HG03139 (cell line): ENCODE results near the gene KCTD13.
A peak's percentile ranks its signal among the peaks of the same experiment; 100 is the strongest.
"Not testable (repeated sequence)": the region's sequence is repeated elsewhere in the genome, so short reads cannot be mapped to it uniquely, and the experiment has no call there.

Experiments
- ATAC-seq: cut with Tn5 transposase; IDR thresholded peaks from one replicate; pipeline ENCODE4 v1.9.1; 2021; ENCODE audit not compliant: unreplicated experiment

Gene KCTD13, protein sequence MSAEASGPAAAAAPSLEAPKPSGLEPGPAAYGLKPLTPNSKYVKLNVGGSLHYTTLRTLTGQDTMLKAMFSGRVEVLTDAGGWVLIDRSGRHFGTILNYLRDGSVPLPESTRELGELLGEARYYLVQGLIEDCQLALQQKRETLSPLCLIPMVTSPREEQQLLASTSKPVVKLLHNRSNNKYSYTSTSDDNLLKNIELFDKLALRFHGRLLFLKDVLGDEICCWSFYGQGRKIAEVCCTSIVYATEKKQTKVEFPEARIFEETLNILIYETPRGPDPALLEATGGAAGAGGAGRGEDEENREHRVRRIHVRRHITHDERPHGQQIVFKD

DNA sequence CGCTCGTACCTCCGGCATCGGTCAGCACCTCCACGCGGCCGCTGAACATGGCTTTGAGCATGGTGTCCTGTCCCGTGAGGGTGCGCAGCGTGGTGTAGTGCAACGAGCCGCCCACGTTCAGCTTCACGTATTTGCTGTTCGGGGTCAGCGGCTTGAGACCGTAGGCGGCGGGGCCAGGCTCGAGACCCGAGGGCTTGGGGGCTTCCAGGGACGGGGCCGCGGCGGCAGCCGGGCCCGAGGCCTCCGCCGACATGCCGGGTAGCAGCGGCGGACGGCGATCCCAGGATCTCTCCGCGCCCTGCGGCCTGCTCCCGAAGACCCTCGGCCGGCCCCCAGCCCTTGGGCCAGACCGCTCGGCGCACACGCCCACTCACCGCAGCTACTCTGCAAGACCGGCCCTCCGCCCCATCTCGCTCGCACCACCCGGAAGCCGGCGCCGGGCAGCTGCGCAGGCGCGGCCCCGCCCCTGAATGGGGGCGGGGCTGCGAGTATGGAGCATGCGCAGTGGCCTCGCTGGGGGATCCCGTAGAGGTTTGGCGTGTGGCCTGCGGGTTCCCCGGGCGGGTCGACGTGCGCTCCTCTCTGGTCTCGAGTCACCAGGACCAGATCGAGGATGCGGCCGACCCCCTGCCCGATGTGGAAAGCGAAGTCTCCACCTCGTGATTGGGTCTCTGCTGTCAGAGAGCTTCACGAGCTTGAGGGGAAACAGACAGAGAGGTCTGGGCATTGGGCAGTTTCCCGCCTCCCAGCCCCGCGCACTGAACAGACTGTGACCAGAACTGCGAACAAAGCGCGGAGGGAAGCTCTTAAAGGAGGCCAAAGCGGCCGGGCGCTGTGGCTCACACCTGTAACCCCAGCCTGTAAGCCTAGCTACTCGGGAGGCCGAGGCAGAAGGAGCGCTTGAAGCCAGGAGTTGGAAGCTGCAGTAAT lies at the start of gene KCTD13:
KCTD13 (minus strand) TSS at position 446 of the 930 bp plus-strand sequence; CDS start at position 253, 193 bp downstream.
- ATAC-seq = peak; percentile 66

DNA sequence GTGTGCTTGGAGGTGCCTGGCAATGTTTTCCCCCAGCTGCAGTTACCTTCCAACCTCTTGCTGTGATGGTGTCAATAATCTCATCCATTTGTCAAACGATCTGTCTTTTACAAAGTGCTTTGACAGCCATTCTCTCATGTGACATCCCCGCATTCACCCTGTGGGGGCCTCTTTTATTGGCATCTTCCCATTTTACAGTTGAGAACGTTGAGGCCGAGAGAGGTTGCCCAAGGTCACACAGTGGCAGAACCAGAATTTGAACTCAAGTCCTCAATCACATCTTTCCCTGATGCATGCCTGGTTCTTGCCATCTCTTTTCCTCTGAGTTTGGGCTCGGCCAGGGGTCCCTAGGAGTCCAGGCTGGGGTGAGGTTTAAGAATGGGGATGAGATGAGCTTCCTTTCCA lies 49.1 kb upstream of the KCTD13 start:
- ATAC-seq = no peak

DNA sequence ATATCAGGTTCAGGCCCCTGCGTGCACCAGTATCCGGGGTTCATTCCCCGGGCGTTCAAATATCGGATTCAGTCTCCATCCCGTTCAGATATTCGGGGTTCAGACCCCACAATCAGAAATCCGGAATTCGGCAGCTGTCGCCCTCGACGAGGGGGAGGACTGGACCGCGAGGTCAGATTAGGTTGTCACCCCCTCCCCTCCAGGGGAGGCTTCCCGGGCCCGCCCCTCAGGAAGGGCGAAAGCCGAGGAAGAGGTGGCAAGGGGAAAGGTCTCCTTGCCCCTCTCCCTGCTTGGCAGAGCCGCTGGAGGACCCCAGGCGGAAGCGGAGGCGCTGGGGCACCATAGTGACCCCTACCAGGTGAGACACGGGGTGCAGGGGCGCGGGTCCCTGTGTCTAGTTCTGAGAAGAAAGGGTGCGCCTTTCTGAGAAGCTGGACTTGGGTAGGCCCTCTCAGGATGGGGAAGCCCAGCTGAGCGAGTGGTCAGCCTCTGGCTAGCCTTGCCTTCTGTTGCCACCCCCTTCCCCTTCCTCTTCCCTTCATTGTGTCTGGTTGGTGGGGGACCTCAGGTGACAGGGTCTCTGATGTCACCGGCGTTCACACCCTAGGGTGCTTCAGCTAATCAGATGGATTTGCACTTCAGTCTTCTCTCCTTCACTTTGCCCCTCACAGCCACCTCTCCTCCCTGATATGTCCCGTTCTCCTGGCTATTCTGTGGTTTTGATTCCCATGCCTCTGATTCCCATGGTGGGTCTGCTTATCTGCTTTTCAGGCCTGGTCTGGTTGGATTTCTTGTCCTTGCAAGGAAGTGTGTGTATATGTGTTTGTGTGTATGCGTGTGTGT lies 48.5 kb upstream of the KCTD13 start:
- no peak for ATAC-seq

DNA sequence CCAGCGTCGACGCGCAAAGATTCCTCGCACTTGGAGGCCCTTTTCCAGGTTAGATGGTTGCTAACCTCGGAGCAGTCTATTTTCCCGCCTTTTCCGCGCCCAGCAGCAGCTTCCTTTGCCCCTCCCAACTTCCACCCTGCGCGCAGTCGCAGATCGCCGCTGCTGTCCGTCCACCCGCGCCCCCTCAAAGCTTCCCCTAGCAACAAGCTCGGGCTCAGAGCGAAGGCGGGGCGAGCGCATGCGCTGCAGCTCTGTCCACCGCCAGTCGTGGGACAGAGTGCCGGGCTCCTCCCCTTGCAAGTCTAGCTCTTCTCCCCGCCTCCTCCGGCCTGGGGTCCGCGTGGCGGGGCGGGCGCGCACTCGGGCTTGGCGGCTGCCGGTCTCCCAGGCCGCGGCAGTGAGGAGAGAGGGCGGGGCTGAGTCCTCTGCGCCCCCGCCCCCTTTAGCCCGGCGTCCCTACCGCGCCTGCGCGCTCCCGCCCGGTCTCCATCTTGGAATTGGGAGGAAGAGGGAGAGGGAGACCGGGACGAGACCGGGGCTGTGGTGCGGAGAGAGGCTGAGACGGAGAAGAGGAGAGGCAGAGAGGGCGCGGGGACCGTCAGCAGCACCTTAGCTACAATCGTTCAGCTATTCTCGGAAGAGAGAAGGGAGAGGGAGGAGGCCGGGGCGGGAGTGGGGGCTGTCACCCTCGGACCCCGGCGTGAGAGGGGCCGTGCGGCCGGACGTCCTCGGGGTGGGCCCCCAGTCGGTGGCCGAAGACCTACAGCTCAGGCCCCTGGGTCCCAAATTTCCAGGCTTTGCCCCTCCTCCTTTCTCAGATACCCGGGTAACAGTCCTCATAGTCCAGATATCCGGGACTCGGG lies 47.6 kb upstream of the KCTD13 start, which contains the start of gene TAOK2:
TAOK2 (plus strand) TSS at position 485 of the 863 bp plus-strand sequence. CDS start 3,905 bp downstream, outside the sequence.
- ATAC-seq = peak; percentile 80

DNA sequence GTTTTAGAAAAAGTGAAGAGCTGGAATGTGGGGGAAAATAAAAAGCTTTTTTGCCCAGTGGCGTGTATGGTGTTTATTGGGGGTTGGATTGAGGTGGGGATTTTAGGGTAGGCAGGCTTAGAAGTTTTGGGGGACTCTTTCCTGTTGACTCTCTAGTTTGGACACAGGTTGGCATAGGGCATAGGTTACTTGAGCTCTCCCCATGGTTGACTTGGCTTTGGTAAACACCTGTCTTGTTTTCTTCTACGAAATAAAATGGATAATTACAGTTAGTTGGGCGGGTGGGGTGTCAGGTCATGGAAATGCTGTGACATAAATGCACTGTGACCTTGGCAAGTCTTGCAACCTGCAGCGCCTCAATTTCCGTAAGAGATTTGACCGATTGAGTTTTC lies 47.0 kb upstream of the KCTD13 start:
- ATAC-seq = no peak

DNA sequence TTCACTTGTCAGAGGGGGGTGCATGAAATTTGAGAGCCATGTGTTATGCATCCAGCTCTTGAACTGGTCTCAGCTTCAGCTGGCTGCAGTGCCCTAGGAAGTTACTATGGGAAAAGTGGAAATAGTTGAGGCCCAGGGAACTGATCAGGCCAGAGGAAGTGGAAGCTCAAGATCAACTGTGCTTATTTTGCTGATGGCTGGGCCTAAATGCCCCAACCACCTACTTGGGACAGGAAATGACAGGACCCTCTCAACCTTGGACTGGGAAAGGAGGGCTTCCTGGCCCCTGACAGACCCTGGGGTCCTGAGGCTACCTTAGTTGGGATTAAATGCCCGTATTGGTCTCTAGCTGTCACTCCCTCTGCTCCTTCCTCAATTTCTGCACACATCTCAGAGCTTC lies 46.5 kb upstream of the KCTD13 start:
- no peak for ATAC-seq

DNA sequence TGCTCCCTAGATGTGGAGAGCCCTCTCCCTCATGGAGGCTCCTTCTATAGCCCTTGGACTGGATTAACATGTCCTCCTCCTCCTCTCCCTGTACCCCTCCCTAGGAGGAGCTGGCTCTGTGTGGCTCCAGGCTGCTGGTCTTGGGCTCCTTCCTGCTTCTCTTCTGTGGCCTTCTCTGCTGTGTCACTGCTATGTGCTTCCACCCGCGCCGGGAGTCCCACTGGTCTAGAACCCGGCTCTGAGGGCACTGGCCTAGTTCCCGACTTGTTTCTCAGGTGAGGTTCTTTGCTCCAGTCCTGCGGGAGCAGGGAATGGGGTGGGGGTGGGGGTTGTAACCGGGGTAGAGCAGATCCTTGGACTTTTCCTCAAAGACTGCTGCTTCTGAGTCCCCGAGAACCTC lies 45.3 kb upstream of the KCTD13 start:
- no peak for ATAC-seq

DNA sequence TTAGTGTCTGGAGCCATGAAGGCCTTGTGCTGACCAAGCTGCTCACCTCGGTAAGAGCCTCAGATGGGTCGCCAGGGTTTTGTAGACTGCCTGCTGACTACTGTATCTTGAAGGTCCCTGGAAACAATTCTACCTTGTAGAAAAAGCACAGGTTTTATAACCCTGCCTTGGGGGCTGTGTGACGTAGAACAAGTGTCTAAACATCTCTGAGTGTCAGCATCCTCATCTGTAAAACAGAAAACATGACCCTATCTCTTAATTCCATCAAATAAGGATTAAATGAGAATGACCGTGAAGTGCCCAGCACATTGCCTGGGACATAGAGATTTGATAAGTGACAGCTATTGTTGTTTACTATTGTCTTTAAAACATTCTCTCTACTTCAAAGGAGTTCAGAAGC lies 42.2 kb upstream of the KCTD13 start:
- ATAC-seq = no peak

DNA sequence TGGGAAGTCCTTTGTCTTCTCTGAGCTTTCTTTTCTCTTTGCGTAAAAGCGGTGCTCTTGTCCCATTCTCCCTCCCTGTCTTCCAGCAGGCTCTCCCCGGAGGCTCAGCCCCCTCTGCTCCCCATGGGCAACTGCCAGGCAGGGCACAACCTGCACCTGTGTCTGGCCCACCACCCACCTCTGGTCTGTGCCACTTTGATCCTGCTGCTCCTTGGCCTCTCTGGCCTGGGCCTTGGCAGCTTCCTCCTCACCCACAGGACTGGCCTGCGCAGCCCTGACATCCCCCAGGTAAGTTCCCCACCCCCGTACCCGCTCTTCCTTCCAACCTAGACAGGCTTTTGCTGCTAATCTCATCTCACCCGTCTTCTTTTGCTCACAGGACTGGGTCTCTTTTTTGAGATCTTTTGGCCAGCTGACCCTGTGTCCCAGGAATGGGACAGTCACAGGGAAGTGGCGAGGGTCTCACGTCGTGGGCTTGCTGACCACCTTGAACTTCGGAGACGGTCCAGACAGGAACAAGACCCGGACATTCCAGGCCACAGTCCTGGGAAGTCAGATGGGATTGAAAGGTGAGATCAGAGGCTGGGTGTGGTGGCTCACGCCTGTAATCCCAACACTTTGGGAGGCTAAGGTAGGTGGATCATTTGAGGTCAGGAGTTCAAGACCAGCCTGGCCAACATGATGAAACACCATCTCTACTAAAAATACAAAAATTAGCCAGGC lies 37.2 kb upstream of the KCTD13 start:
- ATAC-seq = no peak

DNA sequence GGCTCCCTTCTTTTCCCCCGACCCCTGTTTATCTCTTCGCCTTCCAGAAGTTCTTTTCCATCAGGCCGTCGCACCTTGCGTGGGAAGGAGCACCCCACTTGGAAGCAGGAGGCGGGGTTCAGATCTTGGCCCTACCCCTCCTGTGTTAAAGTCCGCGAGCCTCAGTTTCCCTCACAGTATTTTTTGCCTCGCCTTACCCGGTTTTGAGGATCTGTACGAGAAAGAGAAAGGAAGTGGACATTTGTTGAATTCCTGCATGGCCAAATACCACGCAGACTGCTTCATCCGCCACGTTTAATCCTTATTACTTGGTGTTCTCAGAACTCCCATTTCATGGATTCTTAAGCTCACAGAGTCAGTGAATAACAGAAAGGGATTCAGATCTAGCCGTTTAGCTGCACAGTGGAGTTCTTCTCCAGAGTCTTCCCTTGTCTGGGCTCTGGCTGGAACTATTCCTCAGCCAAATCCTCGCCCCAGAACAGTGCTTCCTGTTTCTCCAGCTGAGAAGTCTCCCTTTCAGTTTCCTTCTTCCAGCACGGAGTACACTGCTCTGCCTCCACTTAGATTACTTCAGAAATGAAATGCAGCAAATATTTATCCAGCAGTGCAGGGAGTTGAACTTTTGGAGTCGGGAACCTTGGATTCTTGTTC lies 36.4 kb upstream of the KCTD13 start:
- ATAC-seq = no peak

DNA sequence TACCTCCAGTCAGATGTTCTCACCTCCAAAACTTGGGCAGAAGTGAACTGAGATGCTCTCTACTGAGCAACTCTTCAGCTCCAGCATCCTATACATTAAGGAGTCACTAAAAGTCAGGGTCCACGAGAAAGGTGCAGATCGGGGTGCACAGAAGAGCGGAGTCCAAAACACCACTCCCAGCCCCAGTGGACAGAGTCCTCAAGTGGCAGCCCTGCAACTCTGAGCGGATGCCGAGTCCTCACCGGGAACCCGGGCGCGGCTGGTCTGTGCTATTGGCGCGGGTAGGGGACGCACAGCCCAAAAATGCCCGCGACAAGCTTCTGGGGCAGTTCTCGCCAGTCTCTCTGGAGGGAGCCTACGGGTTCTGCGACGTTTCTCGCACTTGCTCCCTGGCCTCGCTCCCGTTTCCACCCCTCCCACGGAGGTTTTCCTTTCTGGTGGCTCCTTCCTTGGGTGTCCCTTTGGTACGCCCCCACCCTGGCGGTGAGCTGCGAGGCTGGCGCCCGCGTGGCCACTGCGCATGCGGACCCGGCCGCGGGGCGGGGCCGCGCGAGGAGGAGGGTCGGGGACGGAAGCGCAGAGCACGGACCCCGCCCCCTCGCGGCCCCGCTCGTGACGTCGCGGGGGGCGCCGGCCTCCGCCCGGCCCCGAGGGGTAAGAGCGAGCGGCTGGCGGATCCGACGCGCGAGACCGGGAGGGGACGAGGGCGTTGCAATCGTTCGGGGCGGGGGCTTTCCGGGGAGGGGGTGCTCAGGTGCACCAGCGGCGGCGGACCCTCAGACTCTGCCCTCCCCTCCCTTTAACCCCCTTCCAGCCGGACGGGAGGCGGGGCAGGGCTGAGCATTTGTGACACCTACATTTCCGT lies 35.7 kb upstream of the KCTD13 start, which contains the start of gene TMEM219:
TMEM219 (plus strand) TSS at position 601 of the 865 bp plus-strand sequence. CDS start 1,065 bp downstream, outside the sequence.
- ATAC-seq = peak; percentile 80

DNA sequence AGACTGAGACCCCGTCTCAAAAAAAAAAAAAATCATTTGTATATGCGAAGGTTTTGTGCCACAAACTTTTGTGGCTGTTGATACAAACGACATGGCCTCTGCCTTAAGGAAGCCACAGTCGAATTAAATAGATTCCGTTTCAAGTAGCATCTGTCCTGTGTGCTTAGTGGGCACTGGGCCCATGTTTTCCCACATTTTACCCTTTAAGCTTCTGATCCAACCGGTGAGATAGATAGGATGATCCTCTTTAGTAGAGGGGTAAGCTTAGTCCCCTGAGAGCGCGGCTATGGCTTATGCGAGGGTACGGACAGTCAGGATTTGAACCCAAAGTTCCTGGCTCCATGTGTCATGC lies 35.1 kb upstream of the KCTD13 start:
- ATAC-seq = no peak

DNA sequence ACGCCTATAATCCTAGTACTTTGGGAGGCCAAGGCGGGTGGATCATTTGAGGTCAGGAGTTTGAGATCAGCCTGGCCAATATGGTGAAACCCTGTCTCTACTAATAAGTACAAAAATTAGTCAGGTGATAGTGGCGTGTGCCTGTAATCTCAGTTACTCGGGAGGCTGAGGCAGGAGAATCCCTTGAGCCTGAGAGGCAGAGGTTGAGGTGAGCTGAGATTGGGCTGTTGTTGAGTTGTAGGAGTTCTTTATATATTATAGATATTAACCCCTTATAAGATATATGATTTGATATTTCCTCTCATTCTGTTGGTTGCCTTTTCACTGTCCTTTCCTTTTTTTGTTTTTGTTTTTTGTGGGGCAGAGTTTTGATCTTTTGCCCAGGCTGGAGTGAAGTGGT lies 33.8 kb upstream of the KCTD13 start:
- not testable (repeated sequence) for ATAC-seq

DNA sequence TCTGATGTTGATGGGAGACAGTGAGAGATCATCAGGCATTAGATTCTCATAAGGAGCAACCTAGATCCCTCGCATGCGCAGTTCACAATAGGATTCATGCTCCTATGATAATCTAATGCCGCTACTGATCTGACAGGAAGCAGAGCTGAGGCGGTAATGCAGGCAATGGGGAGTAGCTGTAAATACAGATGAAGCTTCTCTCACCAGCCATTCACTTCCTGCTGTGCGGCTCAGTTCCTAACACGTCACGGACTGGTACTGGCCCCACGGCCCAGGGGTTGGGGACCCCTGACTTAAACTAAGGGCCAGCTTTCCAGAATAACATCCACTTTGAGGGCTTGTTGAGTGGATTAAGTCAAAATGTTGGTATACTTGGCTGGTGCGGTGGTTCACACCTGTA lies 33.3 kb upstream of the KCTD13 start:
- ATAC-seq = no peak

DNA sequence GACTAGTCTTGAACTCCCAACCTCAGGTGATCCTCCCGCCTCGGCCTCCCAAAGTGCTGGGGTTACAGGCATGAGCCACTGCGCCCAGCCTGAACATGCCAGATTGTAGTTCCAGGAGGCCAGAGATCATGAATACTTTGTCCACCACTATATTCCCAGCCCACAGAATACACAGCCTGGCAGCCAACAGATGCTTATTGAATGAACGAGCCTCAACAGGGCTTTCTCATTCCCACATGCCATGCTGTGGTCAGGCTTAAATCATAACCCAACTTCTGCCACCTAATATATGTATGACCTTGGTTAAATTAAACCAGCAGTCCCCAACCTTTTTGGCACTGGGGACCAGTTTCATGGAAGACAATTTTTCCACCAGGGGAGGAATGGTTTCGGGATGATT lies 32.7 kb upstream of the KCTD13 start:
- no peak for ATAC-seq

DNA sequence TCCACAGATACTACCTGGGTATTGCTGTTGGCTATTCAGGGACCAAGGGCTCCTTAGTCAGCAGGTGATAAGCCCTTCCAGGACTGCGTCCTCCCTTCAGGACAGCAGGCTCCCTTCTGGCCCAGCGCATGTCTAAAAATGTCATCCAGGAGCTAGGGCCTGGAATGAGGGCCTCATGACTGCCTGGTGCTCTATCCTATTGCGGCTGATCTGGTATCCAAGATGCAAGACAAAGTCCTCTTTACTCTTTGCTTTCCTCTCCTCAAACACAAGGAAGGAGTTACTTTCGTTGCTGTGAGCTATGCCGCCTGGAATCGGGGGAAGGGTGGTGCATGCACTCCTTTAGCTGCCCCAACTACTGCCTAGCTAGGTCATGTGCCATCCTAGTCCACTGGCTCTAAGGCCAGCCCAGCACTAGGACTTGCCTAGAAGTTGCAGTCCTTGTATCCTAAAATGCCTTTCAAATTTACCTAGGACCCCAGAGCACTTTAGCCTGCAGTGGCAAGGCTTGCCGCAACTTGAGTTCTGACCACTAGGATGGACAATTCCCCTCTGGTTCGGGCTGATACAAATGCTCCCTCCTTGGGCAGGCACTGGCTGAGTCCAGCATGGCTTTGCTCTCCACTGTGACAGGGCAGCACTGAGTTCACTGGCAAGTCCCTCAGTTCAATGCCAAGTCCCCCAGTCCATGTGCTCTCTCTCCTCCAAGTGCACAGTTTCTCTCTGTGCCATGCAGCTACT lies 25.8 kb upstream of the KCTD13 start:
- ATAC-seq = no peak

DNA sequence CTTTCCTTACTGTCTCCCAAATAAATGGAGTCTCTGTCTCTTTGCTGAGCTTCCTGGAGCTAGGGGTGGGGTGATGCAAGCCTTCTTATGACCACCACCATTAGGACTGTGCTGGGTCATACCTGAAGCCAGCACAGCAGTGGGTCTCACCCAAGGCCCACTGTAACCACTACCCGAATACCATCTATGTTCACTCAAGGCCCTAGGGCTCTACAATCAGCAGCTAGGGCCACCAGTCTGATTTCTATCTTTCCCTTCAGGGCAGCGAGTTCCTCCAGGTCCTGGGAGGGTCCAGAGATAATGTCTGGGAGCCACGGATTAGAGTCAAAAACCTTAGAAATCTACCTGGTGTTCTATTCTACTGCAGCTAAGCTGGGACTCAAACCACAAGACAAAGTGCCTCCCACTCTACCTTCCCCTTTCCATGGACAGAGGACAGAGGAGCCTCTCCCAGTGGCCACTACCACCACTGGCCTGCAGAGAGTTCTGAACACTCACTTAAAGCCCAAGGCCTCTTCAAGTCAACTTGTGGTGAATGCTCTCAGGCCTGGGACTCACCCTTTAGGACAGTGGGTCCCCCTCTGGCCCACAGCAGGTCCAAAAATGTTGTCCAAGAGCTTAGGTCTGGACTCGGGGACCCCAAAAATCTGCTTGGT lies 24.9 kb upstream of the KCTD13 start:
- ATAC-seq = no peak
